Liver (tissue), 9 donors: ENCODE results near the gene LTN1. TPM values are rescaled to one million over a fixed set of nuclear protein-coding genes. Genes with fewer than 3 reads are reported as not detected.

Experiments
- DNase-seq: peaks from one replicate; pipeline ENCODE4 v3.0.0-alpha.2; 2017; ENCODE audit warnings: low spot score
- H3K27ac ChIP-seq, 2 donors: one replicate each; pipeline ENCODE4 v1.7.0; 2013; ENCODE audit warnings: inconsistent platforms in 2 of 2, low read length in 2 of 2, control low read depth in 1 of 2, low read depth in 1 of 2, mild to moderate bottlenecking in 1 of 2
- H3K27me3 ChIP-seq, 4 donors: one replicate each; pipeline versions ENCODE4 v1.6.1 to v1.7.0; 2013; ENCODE audit warnings: low read length in 3 of 4, inconsistent platforms in 1 of 4, mild to moderate bottlenecking in 1 of 4, moderate library complexity in 1 of 4; ENCODE audit not compliant: control insufficient read depth in 4 of 4, insufficient read depth in 4 of 4
- H3K36me3 ChIP-seq, 4 donors: one replicate each; pipeline versions ENCODE4 v1.6.1 to v1.7.0; 2013; ENCODE audit warnings: low read length in 3 of 4, mild to moderate bottlenecking in 3 of 4, low read depth in 1 of 4, moderate library complexity in 1 of 4; ENCODE audit not compliant: control insufficient read depth in 4 of 4, insufficient read depth in 3 of 4
- H3K4me1 ChIP-seq, 4 donors: one replicate each; pipeline versions ENCODE4 v1.6.1 to v1.7.0; 2013; ENCODE audit warnings: low read length in 3 of 4, mild to moderate bottlenecking in 3 of 4, moderate library complexity in 1 of 4; ENCODE audit not compliant: control insufficient read depth in 4 of 4, insufficient read depth in 4 of 4
- H3K4me3 ChIP-seq, 3 donors: one replicate each; pipeline versions ENCODE4 v1.6.1 to v1.7.0; 2013; ENCODE audit warnings: low read length in 3 of 3, control low read depth in 1 of 3, low read depth in 1 of 3, mild to moderate bottlenecking in 1 of 3
- H3K9ac ChIP-seq, 2 donors: one replicate each; pipeline ENCODE4 v1.7.0; 2013; ENCODE audit warnings: low read length in 2 of 2, mild to moderate bottlenecking in 2 of 2, moderate library complexity in 2 of 2, control low read depth in 1 of 2, low read depth in 1 of 2
- H3K9me3 ChIP-seq, 4 donors: one replicate each; pipeline versions ENCODE4 v1.6.1 to v1.7.0; 2013; ENCODE audit warnings: low read length in 3 of 4; ENCODE audit not compliant: control insufficient read depth in 4 of 4
- ATF3 ChIP-seq: IDR thresholded peaks from 2 replicates; pipeline ENCODE4 v1.6.1; 2016; ENCODE audit warnings: antibody characterized with exemption
- EGR1 ChIP-seq, 2 donors: IDR thresholded peaks; 2 replicates each; pipeline ENCODE4 v1.6.1; 2016 to 2018; ENCODE audit warnings: antibody characterized with exemption in 2 of 2, low read depth in 2 of 2
- FOXA1 ChIP-seq: IDR thresholded peaks from 2 replicates; pipeline ENCODE4 v1.6.1; 2016; ENCODE audit warnings: antibody characterized with exemption
- FOXA2 ChIP-seq: IDR thresholded peaks from 2 replicates; pipeline ENCODE4 v1.6.1; 2016; ENCODE audit warnings: antibody characterized with exemption
- HNF4A ChIP-seq, 2 donors: conservative IDR thresholded peaks; 2 replicates each; pipeline ENCODE4 v1.6.1; 2016; ENCODE audit warnings: antibody characterized with exemption in 2 of 2, mild to moderate bottlenecking in 2 of 2
- HNF4G ChIP-seq: IDR thresholded peaks from 2 replicates; pipeline ENCODE4 v1.6.1; 2016; ENCODE audit warnings: antibody characterized with exemption
- JUND ChIP-seq, 2 donors: IDR thresholded peaks; 2 replicates each; pipeline ENCODE4 v1.6.1; 2016; ENCODE audit warnings: antibody characterized with exemption in 2 of 2
- MAX ChIP-seq: IDR thresholded peaks from 2 replicates; pipeline ENCODE4 v1.6.1; 2016; ENCODE audit warnings: antibody characterized with exemption
- NR2F2 ChIP-seq: IDR thresholded peaks from 2 replicates; pipeline ENCODE4 v1.6.1; 2016; ENCODE audit warnings: antibody characterized with exemption
- RAD21 ChIP-seq, 2 donors: IDR thresholded peaks; 2 replicates each; pipeline ENCODE4 v1.6.1; 2016; ENCODE audit warnings: antibody characterized with exemption in 2 of 2, mild to moderate bottlenecking in 2 of 2
- REST ChIP-seq: IDR thresholded peaks from 2 replicates; pipeline ENCODE4 v1.6.1; 2016; ENCODE audit warnings: antibody characterized with exemption, mild to moderate bottlenecking
- RXRA ChIP-seq, 2 donors: IDR thresholded peaks; 2 replicates each; pipeline ENCODE4 v1.6.1; 2017 to 2018; ENCODE audit warnings: antibody characterized with exemption in 2 of 2, mild to moderate bottlenecking in 1 of 2
- SP1 ChIP-seq: IDR thresholded peaks from 2 replicates; pipeline ENCODE4 v1.6.1; 2018; ENCODE audit warnings: antibody characterized with exemption, mild to moderate bottlenecking
- YY1 ChIP-seq: IDR thresholded peaks from 2 replicates; pipeline ENCODE4 v1.6.1; 2016; ENCODE audit warnings: antibody characterized with exemption, mild to moderate bottlenecking
- ZBTB33 ChIP-seq: IDR thresholded peaks from 2 replicates; pipeline ENCODE4 v1.6.1; 2016; ENCODE audit warnings: antibody characterized with exemption
- WGBS: extraction: QIAGEN DNeasy Blood & Tissue Kit; methylation state at CpG from one replicate; pipeline ENCODE4 v1.1.7; 2013; 5-methylcytosine and 5-hydroxymethylcytosine counted together
- polyA plus RNA-seq, 2 donors: library from polyadenylated mRNA; stranded (reverse) in 1 of 2; unstranded in 1 of 2; fragments of 200-250 nt in 1 of 2; fragments of >200 nt in 1 of 2; fragmentation: Nextera tagmentation in 1 of 2; extraction: Ambion mirVana in 1 of 2; gene quantifications; one replicate each; pipeline versions ENCODE4 v1.2.1 to v1.2.3, GENCODE V29; 2013 to 2015
- total RNA-seq, 2 donors: library from RNA; depleted of rRNA; stranded (reverse); fragments of >200 nt; gene quantifications; one replicate each; pipeline ENCODE4 v1.2.3, GENCODE V29; 2014
- donor health status: healthy.
- donor health status: healthy.
- donor health status: healthy.
- donor health status: healthy.
- donor health status: healthy.

Gene LTN1
- total and polyA plus RNA-seq, 4 donors: 3.9 to 22.1 (median 9.6) TPM

- Histone ChIP-seq H3K27ac (no peak overlapping the region), H3K36me3 (peaks cover 12 to 60% (median 55%) of the 10 kb centered on the region in 4 donors), H3K9me3 (no peaks in the 10 kb centered on the region), H3K4me1 (no peaks in the 10 kb centered on the region), H3K9ac (no peak overlapping the region), H3K27me3 (no peaks in the 10 kb centered on the region), H3K4me3 (no peak overlapping the region)
- TF ChIP-seq FOXA2 (no peak), ATF3 (no peak), JUND (IDR thresholded peaks at IDR 0.05) (no peak), RXRA (IDR thresholded peaks at IDR 0.05) (no peak), FOXA1 (no peak), EGR1 (IDR thresholded peaks at IDR 0.05; ENCODE audit: low read depth in 2 of 2) (no peak), MAX (no peak), SP1 (no peak), RAD21 (IDR thresholded peaks at IDR 0.05) (no peak), HNF4A (conservative IDR thresholded peaks at IDR 0.05) (no peak), REST (no peak), YY1 (no peak), ZBTB33 (no peak), HNF4G (no peak), NR2F2 (no peak)
- 85% methylated on average over 1 of the region's 1 CpG for WGBS
- DNase-seq: no peak
These were observed 42.0 kb upstream of the LTN1 start for GRCh38 chr21:29034678-29035077.

GRCh38 chr21:29033871-29034270 is 41.2 kb upstream of the LTN1 start:
- Histone ChIP-seq H3K4me3 (no peak overlapping the region), H3K4me1 (no peaks in the 10 kb centered on the region), H3K27ac (no peak overlapping the region), H3K9me3 (no peaks in the 10 kb centered on the region), H3K36me3 (peaks cover 10 to 53% (median 51%) of the 10 kb centered on the region in 4 donors), H3K9ac (no peak overlapping the region), H3K27me3 (no peaks in the 10 kb centered on the region)
- TF ChIP-seq RAD21 (IDR thresholded peaks at IDR 0.05) (no peak), EGR1 (IDR thresholded peaks at IDR 0.05; ENCODE audit: low read depth in 2 of 2) (no peak), FOXA1 (no peak), ZBTB33 (no peak)
- 92% methylated on average over 3 of the region's 3 CpGs for WGBS
- DNase-seq: no peak
